ENCODE data around the gene MRPL55.

Gene MRPL55

GRCh38 chr1:228109073-228109961 lies at the start of gene MRPL55:
MRPL55 (minus strand) TSS chr1:228109299; CDS start chr1:228108260, 1,039 bp downstream.
- DNase-seq, result peak; percentile 90

- no peak for DNase-seq
Measured at GRCh38 chr1:228158151-228159007, 49.3 kb upstream of the MRPL55 start.

- no peak for DNase-seq
Measured at GRCh38 chr1:228157729-228158126, 48.6 kb upstream of the MRPL55 start.

GRCh38 chr1:228156941-228157728 lies 48.0 kb upstream of the MRPL55 start:
- no peak for DNase-seq

- DNase-seq, result no peak
Measured at GRCh38 chr1:228156515-228156881, 47.4 kb upstream of the MRPL55 start.

GRCh38 chr1:228155596-228156514 lies 46.8 kb upstream of the MRPL55 start:
- no peak for DNase-seq

GRCh38 chr1:228154670-228155571 lies 45.8 kb upstream of the MRPL55 start:
- no peak for DNase-seq

- DNase-seq, result no peak
Measured at GRCh38 chr1:228154021-228154669, 45.0 kb upstream of the MRPL55 start.

GRCh38 chr1:228152918-228153258 lies 43.8 kb upstream of the MRPL55 start:
- DNase-seq, result no peak

GRCh38 chr1:228152097-228152917 lies 43.2 kb upstream of the MRPL55 start:
- no peak for DNase-seq

GRCh38 chr1:228151180-228151925 lies 42.3 kb upstream of the MRPL55 start:
- no peak for DNase-seq

GRCh38 chr1:228150461-228151179 lies 41.5 kb upstream of the MRPL55 start:
- DNase-seq, result no peak

- DNase-seq, result no peak
Measured at GRCh38 chr1:228150120-228150460, 41.0 kb upstream of the MRPL55 start.

- DNase-seq, result no peak
Measured at GRCh38 chr1:228149406-228150119, 40.5 kb upstream of the MRPL55 start, which contains the start of gene GJC2. GJC2 (plus strand) TSS chr1:228149930; CDS start chr1:228157759, 7,829 bp downstream.

GRCh38 chr1:228148935-228149405 lies 39.9 kb upstream of the MRPL55 start:
- no peak for DNase-seq

- no peak for DNase-seq
Measured at GRCh38 chr1:228148196-228148861, 39.2 kb upstream of the MRPL55 start.

- DNase-seq, result no peak
Measured at GRCh38 chr1:228147768-228148167, 38.7 kb upstream of the MRPL55 start.

Measured in DMS79 treated with DMSO at 0.1 percent for 48 hours (cell line).